ENCODE data around the gene DGKE.

DNA sequence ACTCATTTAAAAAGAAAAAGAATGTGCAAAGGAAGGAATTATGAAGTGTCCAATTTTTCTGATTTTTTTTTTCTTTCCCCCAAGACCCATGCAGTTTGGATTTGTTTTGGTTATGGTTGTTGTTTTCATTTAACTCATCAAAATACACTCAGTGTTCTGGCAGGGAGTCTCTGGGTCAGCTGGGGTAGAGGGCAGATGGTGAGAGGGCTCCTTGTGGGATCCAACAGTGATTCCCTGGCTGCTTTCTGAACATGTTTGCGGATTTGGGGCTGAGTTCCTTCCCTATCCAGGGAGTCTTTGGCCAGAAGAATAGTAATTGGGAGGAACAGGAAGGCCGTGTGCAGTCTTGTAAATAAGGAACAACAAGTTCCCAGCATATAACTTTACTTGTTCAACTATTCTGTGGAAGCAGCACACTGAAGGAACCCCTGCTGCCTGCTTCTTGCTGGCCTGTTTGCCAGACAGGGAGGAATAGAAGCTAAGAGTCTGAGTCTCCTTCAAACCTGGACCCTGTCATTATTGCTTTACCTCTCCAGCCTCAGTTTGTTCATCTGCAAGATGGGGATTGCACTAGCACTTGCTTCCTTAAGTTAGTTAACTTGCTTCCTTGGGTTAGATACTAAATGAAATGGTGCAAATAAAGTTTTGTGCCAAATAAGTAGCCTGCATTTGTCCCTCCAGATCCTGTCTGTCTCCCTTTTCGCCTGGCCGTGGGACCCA, 32.3 kb upstream of the DGKE start:
- TF ChIP-seq, protein P1, sequence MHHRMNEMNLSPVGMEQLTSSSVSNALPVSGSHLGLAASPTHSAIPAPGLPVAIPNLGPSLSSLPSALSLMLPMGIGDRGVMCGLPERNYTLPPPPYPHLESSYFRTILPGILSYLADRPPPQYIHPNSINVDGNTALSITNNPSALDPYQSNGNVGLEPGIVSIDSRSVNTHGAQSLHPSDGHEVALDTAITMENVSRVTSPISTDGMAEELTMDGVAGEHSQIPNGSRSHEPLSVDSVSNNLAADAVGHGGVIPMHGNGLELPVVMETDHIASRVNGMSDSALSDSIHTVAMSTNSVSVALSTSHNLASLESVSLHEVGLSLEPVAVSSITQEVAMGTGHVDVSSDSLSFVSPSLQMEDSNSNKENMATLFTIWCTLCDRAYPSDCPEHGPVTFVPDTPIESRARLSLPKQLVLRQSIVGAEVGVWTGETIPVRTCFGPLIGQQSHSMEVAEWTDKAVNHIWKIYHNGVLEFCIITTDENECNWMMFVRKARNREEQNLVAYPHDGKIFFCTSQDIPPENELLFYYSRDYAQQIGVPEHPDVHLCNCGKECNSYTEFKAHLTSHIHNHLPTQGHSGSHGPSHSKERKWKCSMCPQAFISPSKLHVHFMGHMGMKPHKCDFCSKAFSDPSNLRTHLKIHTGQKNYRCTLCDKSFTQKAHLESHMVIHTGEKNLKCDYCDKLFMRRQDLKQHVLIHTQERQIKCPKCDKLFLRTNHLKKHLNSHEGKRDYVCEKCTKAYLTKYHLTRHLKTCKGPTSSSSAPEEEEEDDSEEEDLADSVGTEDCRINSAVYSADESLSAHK (CRISPR knock-in tag; IDR thresholded peaks at IDR 0.05; ENCODE audit: borderline replicate concordance) = no peak
- no peak for TF ChIP-seq POLR2A (IDR thresholded peaks at IDR 0.05; ENCODE audit: insufficient read depth in 1 of 2, low read depth in 2 of 2, low read length in 2 of 2)
- TF ChIP-seq KLF9 (CRISPR knock-in tag; IDR thresholded peaks at IDR 0.05; ENCODE audit: low read depth) = no peak

All from HepG2 (cell line).